GM19240 (cell line): ENCODE results near the gene HTR7.
A peak's percentile ranks its signal among the peaks of the same experiment; 100 is the strongest.

Source experiments
- DNase-seq: peaks from one replicate; pipeline ENCODE4 v3.0.0; 2011; ENCODE audit warnings: low spot score; ENCODE audit not compliant: insufficient read length

The HTR7 gene

DNA sequence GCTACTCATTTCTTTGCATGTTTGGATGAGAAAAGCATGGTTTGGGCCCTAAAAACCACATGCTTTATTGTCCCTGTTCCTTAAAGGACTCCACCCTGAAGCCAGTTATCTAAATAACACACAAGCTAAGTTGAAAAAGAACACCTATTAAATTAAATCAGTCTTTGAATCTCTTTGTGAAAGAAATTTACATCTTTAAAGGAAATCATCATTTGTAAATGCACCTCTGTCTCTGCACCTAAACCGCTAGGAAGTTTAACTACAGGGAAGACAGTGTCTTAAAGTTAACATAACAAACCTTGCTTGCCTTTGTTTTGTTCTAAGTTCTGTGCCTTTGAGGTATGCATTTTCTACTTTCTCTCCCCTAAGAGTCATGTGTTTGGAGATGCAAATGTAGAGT, 52.6 kb downstream of the HTR7 start:
- DNase-seq = no peak

DNA sequence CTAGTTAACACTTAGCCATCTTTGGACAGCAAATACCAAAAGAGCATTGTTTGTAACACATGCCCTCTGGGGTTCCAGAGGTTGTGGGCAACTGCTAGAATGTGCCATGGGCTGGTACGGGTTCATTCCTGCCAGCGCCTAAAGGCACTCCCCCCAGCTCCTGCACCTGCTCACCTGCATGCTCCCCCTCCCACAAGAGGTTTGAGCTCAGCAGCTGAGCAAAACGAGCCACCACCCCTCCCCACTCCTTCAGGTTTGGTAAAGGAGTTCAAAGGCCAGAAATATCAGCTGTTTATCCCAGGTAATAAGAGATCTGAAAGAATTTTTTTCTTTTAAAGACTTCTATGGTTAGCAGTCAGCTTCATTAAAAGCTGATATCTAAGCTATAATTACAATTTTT, 53.5 kb downstream of the HTR7 start:
- no peak for DNase-seq

DNA sequence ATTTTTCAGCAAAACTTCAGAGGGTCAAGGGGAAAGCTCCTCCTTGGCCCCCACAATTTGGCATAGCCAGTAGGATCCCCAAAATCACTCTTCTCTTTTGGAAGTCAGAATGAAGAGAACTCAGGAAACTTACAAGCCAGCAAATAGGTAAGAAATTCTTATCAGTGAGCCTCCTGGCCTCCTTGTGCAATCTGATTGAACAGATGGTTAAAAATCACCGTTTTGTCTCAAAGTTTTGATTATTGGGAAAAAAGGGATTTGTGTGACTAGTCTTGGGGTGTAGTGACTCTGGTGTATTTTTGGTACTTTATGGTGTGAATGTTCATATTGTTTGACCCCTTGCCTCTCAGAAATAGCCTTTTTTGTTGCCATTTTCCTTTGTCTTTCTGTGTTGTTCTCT, 56.2 kb downstream of the HTR7 start:
- no peak for DNase-seq

DNA sequence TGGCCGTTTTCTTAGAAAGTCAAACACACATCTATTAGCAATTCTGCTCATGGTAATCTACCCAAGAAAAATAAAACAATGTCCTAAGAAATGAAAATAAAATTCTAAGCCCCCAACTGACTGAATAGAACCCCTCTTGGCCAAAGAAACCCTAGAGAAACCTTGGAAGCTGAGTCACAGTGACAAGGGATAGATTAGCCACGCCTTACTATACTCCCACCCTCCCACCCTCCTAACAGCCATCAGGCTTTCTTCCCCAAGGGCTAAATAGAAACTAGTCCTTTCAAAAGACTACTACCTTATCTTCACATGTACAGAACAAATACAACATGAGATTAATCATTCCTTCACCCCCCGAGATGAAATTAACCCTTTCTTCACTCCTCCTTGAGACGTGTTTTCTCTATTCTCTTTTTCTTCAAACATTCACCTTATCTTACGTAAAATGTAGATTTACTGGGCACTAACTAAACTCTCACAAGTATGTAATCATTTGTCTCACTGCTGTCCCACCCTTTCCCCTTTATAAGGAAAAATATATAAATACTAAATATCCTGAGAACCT, 57.5 kb downstream of the HTR7 start:
- DNase-seq = no peak

DNA sequence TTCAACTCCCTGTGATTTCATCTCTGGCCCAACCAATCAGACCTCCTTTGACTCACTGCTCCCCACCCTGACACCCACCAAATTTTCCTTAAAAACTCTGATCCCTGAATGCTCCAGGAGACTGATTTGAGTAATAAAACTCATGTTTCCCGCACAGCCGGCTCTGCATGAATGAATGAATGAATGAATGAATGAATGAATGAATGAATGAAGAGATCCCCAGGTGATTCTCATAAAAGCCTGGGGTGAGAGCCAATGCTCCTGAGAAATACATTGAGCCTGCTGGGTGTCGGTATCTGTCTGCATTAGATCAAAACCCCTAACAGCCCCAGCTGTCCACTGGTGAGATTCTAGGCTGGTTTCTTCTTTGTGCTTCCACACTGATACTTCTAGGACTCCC, 58.7 kb downstream of the HTR7 start:
- no peak for DNase-seq

DNA sequence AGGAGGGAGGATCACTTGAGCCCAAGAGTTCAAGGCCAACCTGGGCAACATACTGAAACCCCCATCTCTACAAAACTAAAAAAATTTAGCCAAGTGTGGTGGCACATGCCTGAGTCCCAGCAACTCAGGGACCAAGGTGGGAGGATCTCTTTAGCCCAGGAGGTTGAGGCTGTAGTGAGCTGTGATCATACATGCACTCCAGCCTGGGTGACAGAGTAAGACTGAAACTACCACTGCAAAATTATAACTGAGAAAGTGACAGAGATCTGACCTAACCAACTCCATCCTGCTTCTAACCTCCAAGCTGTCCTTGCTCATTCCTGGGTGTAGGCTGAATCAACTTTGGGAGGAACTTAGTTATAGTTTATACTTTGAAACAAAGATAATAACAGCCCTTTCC, 59.4 kb downstream of the HTR7 start:
- DNase-seq = no peak

DNA sequence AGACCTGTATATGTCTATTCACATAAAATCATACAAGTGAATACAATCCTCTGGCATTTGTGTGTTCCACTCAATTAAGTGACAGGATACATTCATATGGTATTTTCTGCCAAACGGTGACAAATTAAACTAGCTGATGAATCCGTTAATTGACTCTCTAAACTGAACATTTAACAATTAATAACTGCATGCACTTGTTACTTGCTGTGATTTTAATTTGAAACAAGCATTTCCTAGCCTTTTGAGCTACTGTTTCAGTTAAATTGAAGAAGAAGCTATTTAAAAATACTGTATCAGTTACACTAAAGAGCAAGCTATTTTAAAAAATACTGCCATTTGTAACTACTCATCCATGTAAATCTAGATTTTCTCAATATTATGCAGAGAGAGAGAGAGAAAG, 67.4 kb downstream of the HTR7 start:
- DNase-seq = no peak

DNA sequence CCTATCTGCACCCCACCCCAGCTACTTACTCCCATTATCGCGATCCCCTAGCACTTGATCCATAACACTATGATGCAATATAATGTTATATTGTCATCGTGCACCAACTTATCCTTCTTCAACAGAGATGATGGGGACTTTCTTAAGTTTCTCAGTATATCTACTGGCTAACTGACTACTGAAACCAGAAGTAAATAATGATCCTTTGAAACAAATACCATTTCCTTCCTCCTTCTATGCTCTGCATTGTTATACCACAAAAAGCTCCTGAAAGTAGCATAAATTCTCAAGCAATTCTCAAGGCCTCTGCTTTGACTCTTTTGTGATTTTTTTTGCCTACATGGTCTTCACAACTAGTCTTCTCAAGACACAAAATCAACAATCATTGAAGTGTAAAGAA, 68.9 kb downstream of the HTR7 start:
- no peak for DNase-seq

DNA sequence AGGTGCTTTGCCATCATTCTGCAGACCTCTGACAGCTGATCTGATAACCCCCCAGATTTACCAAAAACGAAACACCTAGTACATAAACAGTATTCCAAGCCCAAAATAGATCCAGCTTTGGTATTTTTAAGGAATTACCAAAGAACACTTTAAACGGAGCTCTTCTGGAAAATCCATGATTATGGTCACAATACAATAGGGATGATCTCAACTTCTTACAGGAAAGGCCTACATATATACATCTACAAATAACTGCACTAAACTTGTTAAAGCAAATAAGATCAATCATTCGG, 69.7 kb downstream of the HTR7 start:
- DNase-seq = no peak

DNA sequence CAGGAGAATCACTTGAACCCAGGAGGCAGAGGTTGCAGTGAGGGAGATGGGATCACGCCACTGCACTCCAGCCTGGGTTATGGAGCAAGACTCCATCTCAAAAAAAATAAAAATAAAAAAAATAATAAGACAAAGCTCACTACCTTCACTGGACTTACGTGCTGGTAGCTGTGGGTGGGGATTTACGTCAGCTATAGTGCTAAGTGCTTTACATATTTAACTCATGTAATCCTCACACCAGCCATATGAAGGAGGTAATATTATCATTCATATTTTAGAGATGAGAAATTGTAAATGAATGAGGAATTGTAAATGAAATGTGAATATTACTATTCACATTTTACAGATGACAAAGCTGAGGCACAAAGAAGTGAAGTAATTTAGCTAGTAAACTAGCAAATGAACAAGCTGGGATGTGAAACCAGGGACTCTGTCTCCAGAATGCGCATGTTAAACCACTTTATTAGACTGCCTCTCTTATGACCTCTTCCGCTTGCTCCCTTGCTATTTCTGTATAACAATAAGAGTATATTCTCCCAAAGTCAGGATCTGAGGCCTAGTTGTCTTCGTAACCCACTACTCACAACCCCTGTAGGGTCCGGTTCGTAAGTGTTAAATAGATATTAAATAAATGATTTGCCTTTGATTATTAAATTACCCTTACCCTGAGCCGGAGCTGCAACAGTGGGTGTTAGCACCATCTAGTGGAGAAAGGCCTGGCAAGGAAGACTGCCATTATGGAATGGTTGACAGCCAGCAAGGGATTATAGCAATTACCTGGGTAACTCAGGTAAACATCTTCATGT, 70.2 kb downstream of the HTR7 start:
- DNase-seq = peak; percentile 2

DNA sequence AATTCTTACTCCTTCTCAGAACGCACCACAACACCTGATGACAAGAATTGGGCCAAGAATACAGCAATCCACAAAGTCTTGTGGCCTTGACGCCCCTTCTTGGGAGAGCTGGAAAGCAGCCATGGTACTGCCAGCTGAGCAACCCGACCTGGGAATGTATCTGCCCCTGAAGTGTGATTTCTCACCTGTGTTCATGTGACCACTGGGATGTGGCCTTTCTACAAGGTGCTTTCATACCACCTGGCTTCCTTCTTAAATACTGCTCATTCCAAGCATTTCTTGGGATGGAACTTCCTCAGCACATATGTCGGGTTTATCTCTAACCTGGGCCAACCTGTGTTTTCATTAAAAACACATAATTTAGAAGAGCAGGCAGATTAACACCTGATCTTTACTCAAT, 72.1 kb downstream of the HTR7 start:
- no peak for DNase-seq

DNA sequence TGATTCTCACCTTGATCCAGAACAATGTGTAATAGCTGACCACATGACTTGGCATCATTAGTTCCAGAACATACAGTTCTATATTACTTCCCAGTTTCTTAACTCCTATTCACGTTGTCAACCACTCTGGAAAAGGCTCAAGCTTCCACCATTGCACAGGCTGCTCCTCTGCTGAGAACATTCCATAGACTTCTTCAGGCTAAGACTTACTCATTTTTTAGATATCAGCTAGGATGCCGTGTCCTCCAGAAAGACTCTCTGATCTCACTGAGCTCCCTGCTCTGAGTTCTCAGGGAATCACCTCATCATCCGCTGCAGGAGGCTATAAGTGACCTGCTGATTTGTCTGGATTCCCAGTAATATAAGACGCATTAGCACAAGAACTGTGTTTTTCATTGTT, 73.1 kb downstream of the HTR7 start:
- no peak for DNase-seq

DNA sequence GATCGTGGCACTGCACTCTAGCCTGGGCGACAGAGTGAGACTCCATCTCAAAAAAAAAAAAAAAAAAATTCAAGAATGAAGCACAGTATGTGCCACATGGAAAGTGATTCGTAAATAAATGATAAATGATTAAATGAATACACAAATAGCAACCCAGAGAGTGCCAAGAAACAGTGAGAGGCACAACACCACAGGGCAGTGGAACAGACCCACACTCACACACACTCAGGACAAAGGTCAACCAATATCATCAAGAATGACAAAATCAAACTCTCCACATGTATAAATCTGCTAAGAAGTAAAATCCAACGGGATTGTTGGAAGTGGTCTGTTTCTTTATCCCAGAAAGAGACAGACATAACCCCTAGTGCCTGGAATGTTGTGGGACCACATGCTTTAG, 77.4 kb downstream of the HTR7 start:
- no peak for DNase-seq

DNA sequence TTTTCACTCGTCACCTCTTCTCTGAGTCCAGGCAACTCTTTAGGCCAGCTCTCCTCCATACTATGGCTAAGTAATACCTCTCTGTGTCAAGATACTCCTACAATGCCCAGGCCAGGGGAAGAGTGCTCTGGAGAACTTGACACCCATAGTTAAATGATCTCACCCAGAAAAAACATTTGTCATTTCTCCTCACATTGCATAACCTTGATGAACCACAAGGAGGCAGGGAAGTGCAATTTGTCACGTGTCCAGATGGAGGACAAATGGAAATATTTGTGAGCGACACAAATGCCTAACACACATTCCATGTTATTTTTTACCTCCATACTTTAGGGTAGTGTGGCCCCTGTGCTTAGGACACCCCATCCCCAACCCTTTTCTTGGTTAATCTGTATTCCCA, 78.3 kb downstream of the HTR7 start:
- no peak for DNase-seq

DNA sequence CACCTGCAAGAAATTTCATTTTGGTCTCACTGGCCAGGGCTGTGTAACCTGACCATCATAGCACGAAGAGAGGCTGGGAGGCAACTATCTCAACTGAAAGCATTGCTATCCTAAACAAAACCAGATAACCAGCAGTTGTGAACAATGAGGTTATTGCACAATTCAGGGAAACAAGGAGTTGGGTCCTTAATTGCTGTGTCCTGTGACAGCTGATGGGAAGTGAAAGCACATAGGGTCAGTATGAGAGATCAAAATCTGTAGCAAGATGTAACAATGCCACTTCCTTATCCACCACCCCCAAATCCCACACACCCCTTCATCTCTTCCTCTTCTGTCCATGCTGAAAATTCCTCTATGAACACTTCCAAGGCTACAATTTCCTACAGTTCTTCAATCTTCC, 80.2 kb downstream of the HTR7 start:
- DNase-seq = no peak

DNA sequence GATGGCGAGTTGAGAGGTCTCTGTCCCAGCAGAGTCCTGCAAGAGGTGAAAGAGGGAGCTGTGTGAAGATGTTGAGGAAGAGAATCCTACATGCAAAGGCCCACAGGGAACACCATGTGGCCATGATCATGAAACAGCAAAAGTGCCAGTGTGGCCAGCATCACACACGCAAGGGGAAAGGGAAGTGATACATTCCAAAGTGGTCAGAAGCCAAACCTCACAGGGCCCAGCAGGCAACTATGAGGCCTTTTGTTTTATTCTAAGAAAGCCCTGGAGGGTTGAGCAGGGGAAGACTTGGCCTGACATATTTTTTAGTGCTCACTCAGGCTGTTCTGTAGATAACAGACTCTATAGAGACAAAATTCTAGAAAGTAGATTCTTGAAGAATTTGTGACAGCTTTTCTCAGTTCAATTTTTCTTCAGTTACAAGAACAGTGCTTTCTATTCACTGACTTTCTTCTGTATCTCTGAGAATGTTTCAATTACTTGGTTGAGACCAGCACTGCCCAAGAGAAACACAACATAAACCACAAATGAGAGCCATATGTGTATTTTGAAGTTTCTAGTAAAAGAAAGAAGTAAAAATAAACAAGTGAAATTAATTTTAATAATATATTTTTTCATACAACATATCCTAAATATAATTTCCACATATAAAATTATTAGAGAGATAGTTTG, 82.3 kb downstream of the HTR7 start:
- no peak for DNase-seq

DNA sequence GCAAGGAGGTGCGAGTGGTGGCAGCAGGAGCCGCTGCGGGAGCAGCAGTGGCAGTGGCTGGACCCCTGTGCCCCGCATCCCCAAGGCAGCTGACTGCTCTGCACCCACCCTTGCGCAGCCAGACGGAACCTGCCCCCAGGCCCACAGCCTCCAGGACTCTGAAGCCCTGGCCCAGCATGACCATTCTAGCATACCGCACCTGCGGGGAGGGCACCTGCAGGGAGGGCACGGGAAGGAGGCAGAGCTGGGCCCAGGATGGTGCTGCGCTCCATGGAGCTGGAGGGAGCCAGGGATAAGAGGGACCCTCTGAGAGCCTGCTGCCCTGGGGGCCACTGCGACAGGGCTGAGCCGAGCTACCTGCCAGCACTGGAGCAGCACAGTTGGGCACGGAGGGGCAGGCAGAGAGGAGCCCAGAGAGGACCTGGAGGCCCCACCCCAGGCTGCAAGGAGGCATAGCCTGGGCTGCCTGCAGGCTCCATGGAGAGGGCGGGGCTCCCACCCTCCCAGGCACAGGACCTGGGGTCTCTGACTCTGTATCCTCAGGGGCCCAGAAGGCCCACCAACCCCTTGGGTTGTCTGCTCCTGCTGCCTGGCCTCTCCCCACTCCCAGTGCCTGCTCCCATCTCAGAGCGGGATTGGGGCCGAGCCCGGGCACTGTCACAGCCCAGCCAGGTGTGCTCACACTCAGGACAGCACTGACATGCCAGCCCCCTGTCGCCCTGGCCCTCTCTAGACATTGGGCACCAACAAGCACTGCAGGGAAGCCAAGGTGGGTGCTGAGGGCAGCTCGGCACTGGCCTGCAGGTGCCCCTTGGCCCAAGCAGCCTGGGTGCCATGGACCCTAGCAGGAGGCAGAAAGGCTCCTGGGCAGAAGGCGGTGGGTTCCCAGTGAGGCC, 87.6 kb downstream of the HTR7 start:
- no peak for DNase-seq

DNA sequence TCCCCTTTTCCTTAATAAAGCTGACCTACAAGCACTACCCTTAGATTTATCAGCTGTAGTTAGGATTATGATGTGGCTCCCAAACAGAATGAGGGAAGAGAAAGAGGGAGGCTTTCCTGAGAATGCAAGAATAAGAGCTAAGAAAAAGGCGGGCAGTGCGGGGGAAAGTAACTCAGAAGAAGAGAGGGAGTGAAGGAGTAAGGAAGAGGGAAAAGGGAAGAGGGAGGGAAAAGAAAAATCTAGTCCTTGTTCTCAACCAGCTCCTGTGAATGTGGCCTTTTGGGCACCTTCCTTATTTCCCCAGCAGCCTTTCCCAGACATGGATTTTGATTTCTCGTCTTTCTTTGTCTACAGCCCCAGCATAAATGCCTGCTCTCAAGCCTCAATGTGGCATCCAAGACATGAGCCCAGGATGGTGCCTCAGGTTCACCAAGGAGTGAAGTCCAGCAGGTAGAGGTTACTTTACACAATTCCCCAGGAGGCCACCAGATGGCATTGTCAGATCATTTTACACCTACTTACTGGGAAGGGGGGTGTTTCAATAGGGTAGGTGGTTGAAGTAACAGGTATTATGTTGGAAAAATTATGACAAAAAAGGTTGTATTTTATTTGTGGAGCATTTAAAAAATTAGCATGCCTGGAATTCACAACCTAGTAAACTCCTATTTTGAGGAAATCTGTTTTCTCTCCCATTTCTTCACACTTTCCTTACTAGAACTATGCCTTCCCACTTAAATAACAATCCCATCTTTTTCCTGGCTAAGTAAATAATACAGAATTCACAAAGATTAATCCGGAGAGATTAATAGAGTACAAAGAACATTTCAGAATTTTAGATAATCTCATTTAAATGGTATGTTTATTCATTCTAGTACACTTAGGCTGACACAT, 106.5 kb downstream of the HTR7 start:
- DNase-seq = peak; percentile 25

DNA sequence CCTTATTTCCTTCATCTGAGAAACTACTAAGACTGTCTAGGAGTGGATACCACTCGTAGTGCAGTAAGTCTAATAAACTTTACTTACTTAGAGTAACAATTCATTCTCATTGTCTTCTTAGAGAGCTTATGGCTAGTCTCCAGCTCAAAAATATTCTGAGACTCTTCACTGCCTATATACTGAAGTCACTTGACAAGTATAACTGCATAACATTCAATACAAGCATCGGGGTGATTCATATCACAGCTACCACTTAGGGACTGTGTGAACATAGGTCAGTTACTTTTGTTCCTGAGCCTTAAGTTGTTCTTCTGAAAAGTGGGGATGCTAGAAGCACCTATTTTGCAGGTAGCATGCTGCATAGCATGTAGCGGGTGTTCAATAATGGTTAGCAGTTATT, 111.0 kb downstream of the HTR7 start:
- DNase-seq = no peak

DNA sequence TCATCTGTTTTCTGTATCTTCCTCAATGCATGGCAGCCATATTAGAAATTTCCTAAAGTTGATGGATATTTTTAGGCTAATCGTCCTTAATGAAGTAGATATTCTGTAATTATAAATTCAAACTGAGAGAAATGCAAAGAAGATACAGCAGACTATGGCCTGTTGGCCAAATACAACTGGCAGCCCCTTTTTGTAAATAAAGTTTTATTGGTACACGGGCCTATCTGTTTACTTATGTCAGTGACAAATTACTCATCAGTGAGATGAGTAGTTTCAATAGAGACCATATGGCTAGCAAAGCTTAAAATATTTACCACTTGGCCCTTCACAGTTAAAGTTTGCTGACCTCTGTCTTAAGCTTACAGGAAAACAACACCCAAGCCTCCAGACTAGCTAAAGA, 112.3 kb downstream of the HTR7 start:
- no peak for DNase-seq

DNA sequence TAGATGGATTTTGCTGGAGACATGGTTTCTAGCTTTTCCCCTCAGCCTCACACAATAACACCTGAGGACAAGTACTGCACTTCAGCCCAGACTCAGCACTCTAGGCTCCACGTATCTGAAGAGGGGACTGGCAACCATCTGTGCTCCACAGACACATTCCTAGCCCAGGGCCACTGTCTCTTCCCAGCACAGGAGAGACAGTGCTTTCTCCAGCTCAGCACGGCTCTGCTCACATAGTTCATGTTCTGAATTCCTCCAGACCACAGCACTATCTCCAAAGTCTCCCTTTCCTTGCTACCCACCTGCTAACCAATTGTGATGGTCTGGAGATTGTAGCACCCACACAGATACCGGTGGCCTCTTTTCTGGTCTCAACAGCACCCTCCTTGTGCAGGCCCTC, 114.5 kb downstream of the HTR7 start:
- DNase-seq = no peak
